ENCODE measurements around the gene TMEM163.

DNA sequence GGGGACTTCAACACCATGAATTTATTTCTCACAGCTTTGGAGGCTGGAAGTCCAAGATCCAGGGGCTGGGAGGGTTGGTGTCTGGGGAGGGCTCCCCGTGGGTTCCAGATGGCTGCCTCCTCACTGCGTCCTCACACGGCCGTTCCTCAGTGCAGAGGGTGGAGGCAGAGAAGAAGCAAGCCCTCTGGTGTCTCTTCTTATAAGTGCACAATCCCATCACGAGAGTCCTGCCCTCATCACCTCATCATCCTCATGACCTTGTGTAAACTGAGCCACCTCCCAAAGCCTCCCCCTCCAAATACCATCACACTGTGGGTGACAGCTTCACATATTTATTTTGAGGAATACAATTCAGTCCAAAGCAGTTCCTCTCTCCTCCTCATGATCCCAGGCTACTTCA is 26.3 kb downstream of the TMEM163 start:
- TF ChIP-seq CTCF (IDR thresholded peaks at IDR 0.05) = no peak
- no peak for TF ChIP-seq POLR2A (IDR thresholded peaks at IDR 0.05)
